Natural killer cell (primary cell): Measurements from ENCODE around the gene GPR61. TPM values are rescaled to one million over a fixed set of nuclear protein-coding genes. Genes with fewer than 3 reads are reported as not detected.

Source experiments
- ATAC-seq, 3 donors: fragments of 150-1000 bp in 2 of 3; fragments of 200-7000 bp in 1 of 3; cut with Tn5 transposase; 1 replicate in 1 of 3; 2 replicates in 2 of 3; pipeline ENCODE4 v1.10.0; 2021; ENCODE audit warnings: mild to moderate bottlenecking in 2 of 3, moderate library complexity in 2 of 3
- DNase-seq, 2 donors: peaks; one replicate each; pipeline versions ENCODE4 v3.0.0 to v3.0.0-alpha.2; 2013 to 2021; ENCODE audit warnings: mixed read lengths in 1 of 2
- H3K27ac ChIP-seq: one replicate; pipeline ENCODE4 v1.5.1; 2013; ENCODE audit warnings: mild to moderate bottlenecking, low read length
- H3K27me3 ChIP-seq: one replicate; pipeline ENCODE4 v1.6.1; 2013; ENCODE audit warnings: low read length; ENCODE audit not compliant: control insufficient read depth, insufficient read depth
- H3K36me3 ChIP-seq: one replicate; pipeline ENCODE4 v1.6.1; 2013; ENCODE audit warnings: low read length; ENCODE audit not compliant: control insufficient read depth, insufficient read depth
- H3K4me1 ChIP-seq: one replicate; pipeline ENCODE4 v1.6.1; 2013; ENCODE audit warnings: low read length; ENCODE audit not compliant: control insufficient read depth, insufficient read depth
- H3K4me3 ChIP-seq: one replicate; pipeline ENCODE4 v1.5.1; 2013; ENCODE audit warnings: low read length
- H3K9me3 ChIP-seq: one replicate; pipeline ENCODE4 v1.6.1; 2013; ENCODE audit warnings: low read length; ENCODE audit not compliant: control insufficient read depth, insufficient read depth
- H3K27ac Mint-ChIP-seq, 2 donors: one replicate each; pipeline ENCODE4 v1.8.0; 2022; ENCODE audit warnings: mild to moderate bottlenecking in 2 of 2, mixed read lengths in 2 of 2, moderate library complexity in 1 of 2
- H3K27me3 Mint-ChIP-seq, 2 donors: one replicate each; pipeline ENCODE4 v1.8.0; 2022; ENCODE audit warnings: low read depth in 2 of 2, mixed read lengths in 2 of 2
- H3K36me3 Mint-ChIP-seq: one replicate; pipeline ENCODE4 v1.8.0; 2022; ENCODE audit warnings: mixed read lengths
- H3K4me1 Mint-ChIP-seq, 2 donors: one replicate each; pipeline ENCODE4 v1.8.0; 2022; ENCODE audit warnings: mixed read lengths in 2 of 2
- H3K4me3 Mint-ChIP-seq: one replicate; pipeline ENCODE4 v1.8.0; 2022; ENCODE audit warnings: mild to moderate bottlenecking, moderate library complexity, mixed read lengths
- H3K9me3 Mint-ChIP-seq, 2 donors: one replicate each; pipeline ENCODE4 v1.8.0; 2022; ENCODE audit warnings: mixed read lengths in 2 of 2
- WGBS: methylation state at CpG from one replicate; pipeline ENCODE4 v1.1.7; 2013; ENCODE audit warnings: missing lambda C conversion rate; ENCODE audit not compliant: insufficient coverage; 5-methylcytosine and 5-hydroxymethylcytosine counted together
- intact Hi-C: fragments of 100-400 bp; cut with micrococcal nuclease; formaldehyde crosslinking; loops from one replicate; pipeline ENCODE4 v1.14.2; 2022
- total RNA-seq, 4 donors: library from RNA; stranded (reverse); fragments of 120-200 nt in 1 of 4; gene quantifications; one replicate each; pipeline versions ENCODE4 v1.2.3 to v1.2.4, GENCODE V29; 2013 to 2022
- TF ChIP-seq, protein P1 (sequence below): fragments of 200-600 bp; IDR thresholded peaks from one replicate; pipeline ENCODE4 v1.8.0; 2022; ENCODE audit warnings: antibody characterized with exemption

Gene GPR61
- total RNA-seq, 3 donors from 2014 or later (not counting 1 experiment from before 2014, with no cell fraction given): 0.75 to 0.91 TPM; not detected in 1

GRCh38 chr1:109557520-109557919 is 17.8 kb downstream of the GPR61 start:
- Histone ChIP-seq H3K9me3 (no peaks in the 10 kb centered on the region), H3K36me3 (no peaks in the 10 kb centered on the region), H3K4me3 (no peak overlapping the region), H3K27ac (no peak overlapping the region), H3K27me3 (no peaks in the 10 kb centered on the region), H3K4me1 (no peaks in the 10 kb centered on the region)
- Mint-ChIP-seq H3K9me3 (no peaks in the 10 kb centered on the region), H3K4me3 (no peak overlapping the region), H3K36me3 (no peaks in the 10 kb centered on the region), H3K27ac (no peak overlapping the region), H3K27me3 (no peaks in the 10 kb centered on the region), H3K4me1 (peaks cover 78 to 84% of the 10 kb centered on the region in 2 donors)
- TF ChIP-seq, protein P1, sequence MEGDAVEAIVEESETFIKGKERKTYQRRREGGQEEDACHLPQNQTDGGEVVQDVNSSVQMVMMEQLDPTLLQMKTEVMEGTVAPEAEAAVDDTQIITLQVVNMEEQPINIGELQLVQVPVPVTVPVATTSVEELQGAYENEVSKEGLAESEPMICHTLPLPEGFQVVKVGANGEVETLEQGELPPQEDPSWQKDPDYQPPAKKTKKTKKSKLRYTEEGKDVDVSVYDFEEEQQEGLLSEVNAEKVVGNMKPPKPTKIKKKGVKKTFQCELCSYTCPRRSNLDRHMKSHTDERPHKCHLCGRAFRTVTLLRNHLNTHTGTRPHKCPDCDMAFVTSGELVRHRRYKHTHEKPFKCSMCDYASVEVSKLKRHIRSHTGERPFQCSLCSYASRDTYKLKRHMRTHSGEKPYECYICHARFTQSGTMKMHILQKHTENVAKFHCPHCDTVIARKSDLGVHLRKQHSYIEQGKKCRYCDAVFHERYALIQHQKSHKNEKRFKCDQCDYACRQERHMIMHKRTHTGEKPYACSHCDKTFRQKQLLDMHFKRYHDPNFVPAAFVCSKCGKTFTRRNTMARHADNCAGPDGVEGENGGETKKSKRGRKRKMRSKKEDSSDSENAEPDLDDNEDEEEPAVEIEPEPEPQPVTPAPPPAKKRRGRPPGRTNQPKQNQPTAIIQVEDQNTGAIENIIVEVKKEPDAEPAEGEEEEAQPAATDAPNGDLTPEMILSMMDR: no peak
- no peak for ATAC-seq
- intact Hi-C loops: no loop called here
- 97% methylated on average over 5 of the region's 5 CpGs for WGBS
- no peak for DNase-seq

DNA sequence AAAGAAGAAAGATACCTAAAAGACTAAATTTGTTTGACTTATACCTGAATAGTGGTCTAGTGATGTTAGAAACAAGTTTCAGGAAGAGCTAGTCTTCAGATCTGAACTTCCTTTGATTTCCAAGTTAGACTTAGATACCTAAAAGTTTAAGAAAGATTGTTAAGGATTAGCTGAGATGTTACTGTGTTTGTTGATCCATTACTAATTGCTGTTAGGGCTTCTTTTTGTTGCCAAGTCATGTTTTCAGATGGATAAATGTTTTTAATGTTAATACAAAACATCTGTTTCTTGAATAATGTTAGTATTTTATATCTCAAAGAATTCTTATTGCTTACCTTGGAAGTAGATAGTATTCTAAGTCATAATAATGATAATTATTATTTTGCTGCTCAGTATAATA is 20.3 kb downstream of the GPR61 start:
- Mint-ChIP-seq H3K27ac (no peak overlapping the region), H3K4me3 (no peak overlapping the region), H3K4me1 (peaks cover 73 to 81% of the 10 kb centered on the region in 2 donors), H3K36me3 (no peaks in the 10 kb centered on the region), H3K27me3 (no peaks in the 10 kb centered on the region), H3K9me3 (no peaks in the 10 kb centered on the region)
- H3K9me3 ChIP-seq: no peaks in the 10 kb centered on the region
- H3K4me3 ChIP-seq: no peak overlapping the region
- ATAC-seq (no peak), DNase-seq (no peak)
- no peaks in the 10 kb centered on the region for H3K36me3 ChIP-seq
- TF ChIP-seq, protein P1: no peak
- no peak overlapping the region for H3K27ac ChIP-seq
- no peaks in the 10 kb centered on the region for H3K27me3 ChIP-seq
- H3K4me1 ChIP-seq: peaks cover 11% of the 10 kb centered on the region
- intact Hi-C loops: no loop called here

DNA sequence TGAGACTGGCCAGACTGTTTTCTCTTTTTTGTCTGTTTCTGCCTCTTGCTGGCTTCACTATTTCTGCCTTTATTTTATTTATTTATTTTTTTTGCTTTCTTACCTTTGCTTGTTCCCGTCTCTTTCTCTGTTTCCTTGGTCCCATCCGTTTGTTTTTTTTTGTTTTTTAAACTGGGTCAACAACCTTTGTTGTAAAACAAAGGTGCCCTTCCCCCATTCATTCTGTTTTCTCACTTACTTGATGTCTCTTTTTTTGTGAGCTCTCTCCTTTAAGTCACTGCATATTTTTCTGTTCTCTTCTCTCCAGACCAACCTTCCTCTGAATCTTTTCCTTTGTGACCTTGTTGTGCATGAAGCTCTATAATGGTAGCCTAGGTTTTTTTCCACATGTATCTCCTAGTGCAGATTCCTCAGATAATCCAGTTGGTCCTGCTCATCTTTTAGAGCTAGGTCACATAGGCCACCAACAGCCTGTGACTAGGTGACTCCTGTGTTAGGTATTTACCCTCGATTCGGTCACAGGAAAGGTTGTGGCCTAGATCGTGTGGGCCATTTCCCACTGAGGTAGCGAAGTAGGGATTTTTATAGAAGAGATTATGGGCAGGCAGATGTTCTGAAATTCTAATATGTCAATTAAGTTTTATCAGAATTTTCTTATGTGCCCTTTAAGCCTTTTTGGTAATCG is 24.7 kb downstream of the GPR61 start:
- Mint-ChIP-seq H3K27me3 (no peaks in the 10 kb centered on the region), H3K27ac (peak overlapping the region in 1 of 2 donors; percentile 47), H3K9me3 (no peaks in the 10 kb centered on the region), H3K36me3 (no peaks in the 10 kb centered on the region), H3K4me3 (no peak overlapping the region), H3K4me1 (peaks cover 62 to 65% of the 10 kb centered on the region in 2 donors)
- no peaks in the 10 kb centered on the region for H3K36me3 ChIP-seq
- TF ChIP-seq, protein P1: no peak
- no peaks in the 10 kb centered on the region for H3K9me3 ChIP-seq
- DNase-seq (no peak), ATAC-seq (peak in 1 of 3 donors; percentile 46)
- peaks cover 12% of the 10 kb centered on the region for H3K4me1 ChIP-seq
- H3K27ac ChIP-seq: no peak overlapping the region
- intact Hi-C loops: no loop called here
- no peaks in the 10 kb centered on the region for H3K27me3 ChIP-seq
- no peak overlapping the region for H3K4me3 ChIP-seq
- 49% methylated on average over 7 of the region's 7 CpGs for WGBS

GRCh38 chr1:109565241-109565640 is 25.6 kb downstream of the GPR61 start:
- Histone ChIP-seq H3K27me3 (no peaks in the 10 kb centered on the region), H3K4me1 (peaks cover 12% of the 10 kb centered on the region), H3K4me3 (no peak overlapping the region), H3K9me3 (no peaks in the 10 kb centered on the region), H3K36me3 (no peaks in the 10 kb centered on the region), H3K27ac (no peak overlapping the region)
- DNase-seq: no peak
- no peak for ATAC-seq
- WGBS: 94% methylated on average over 2 of the region's 3 CpGs
- intact Hi-C loops: no loop called here
- Mint-ChIP-seq H3K27ac (peak overlapping the region; percentile 37 to 60), H3K27me3 (no peaks in the 10 kb centered on the region), H3K4me1 (peaks cover 55 to 58% of the 10 kb centered on the region in 2 donors), H3K9me3 (no peaks in the 10 kb centered on the region), H3K36me3 (no peaks in the 10 kb centered on the region), H3K4me3 (no peak overlapping the region)
- TF ChIP-seq, protein P1: no peak
